ENCODE measurements around the gene KLHL22. TPM values are rescaled to one million over a fixed set of nuclear protein-coding genes. Genes with fewer than 3 reads are reported as not detected.

Gene KLHL22
- total RNA-seq, 1 donor: 29.6 TPM

GRCh38 chr22:20523086-20523983, 27.7 kb upstream of the KLHL22 start:
- TF ChIP-seq, protein P1, sequence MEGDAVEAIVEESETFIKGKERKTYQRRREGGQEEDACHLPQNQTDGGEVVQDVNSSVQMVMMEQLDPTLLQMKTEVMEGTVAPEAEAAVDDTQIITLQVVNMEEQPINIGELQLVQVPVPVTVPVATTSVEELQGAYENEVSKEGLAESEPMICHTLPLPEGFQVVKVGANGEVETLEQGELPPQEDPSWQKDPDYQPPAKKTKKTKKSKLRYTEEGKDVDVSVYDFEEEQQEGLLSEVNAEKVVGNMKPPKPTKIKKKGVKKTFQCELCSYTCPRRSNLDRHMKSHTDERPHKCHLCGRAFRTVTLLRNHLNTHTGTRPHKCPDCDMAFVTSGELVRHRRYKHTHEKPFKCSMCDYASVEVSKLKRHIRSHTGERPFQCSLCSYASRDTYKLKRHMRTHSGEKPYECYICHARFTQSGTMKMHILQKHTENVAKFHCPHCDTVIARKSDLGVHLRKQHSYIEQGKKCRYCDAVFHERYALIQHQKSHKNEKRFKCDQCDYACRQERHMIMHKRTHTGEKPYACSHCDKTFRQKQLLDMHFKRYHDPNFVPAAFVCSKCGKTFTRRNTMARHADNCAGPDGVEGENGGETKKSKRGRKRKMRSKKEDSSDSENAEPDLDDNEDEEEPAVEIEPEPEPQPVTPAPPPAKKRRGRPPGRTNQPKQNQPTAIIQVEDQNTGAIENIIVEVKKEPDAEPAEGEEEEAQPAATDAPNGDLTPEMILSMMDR (IDR thresholded peaks at IDR 0.05; ENCODE audit: insufficient read depth, low read length): no peak
- peak; percentile 59 for DNase-seq (ENCODE audit: low read depth)
- no peak overlapping the region for H3K4me3 ChIP-seq (ENCODE audit: low read depth, low read length)

DNA sequence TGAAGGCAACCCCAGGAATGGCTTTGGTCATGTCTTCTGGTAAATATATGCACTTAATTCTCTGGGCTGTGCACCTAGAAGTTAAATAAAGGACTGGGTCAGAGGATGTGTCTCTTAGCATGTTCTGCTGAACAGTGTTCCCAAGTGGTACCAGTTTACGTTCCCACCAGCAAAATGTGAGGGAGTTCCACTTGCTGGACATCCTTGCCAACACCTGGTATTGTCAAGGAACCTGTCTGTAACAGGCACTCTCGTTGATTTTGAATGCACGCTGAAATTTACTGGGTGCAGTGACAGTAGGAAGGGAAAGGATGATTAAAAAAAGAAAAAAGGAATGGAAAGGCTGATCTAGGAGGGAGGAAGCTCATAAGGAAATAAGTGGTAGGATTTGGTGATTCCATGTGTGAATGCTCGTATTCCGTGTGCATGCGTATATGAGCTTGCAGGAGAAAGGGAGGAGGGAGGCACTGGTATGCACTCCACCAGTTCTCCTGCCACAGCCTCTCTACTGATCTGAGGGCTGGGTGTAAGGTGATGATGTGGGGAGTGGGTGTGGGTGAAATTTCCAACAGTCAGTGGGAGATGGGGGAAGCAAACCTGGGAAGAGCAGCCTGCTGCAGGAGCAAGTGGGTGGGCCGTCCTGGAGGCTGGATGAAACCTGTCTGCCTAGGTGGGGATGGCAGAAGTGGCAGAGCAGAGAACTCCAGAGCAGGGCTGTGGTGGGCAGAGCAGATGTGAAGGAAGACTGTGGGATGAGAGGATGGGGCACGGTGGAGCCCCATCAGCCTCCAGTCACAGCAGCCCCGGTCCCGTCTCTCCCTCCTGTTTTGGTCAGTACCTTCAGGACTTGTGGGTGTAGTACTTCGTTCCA, 26.8 kb upstream of the KLHL22 start:
- TF ChIP-seq, protein P1 (IDR thresholded peaks at IDR 0.05; ENCODE audit: insufficient read depth, low read length): no peak

DNA sequence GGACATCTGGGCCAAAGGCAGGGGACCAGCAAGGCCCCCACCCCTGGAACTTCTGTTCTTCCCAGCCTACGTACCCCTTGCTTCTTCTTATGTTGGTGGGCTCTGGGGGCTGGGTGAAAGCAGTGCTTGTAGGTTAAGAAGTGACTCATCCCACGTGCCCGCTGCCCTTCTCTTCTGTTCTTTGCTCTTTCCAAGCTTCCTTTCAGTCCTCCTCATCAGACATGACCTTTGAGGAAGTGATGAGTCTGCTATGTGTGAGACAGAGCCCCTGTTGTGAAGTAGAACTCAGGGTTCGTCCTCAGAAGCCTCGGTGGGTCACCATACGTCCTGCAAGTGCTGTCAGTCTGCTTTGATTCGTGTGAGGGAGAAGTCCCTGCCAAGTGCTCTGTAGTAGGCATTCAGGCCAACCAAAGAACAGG, 24.5 kb upstream of the KLHL22 start:
- no peak overlapping the region for H3K4me3 ChIP-seq (ENCODE audit: low read depth, low read length)
- TF ChIP-seq, protein P1 (IDR thresholded peaks at IDR 0.05; ENCODE audit: insufficient read depth, low read length): no peak
- no peak for DNase-seq (ENCODE audit: low read depth)

More for the DNA sequence above, 26.8 kb upstream of the KLHL22 start:
- no peak overlapping the region for H3K4me3 ChIP-seq (ENCODE audit: low read depth, low read length)
- no peak for DNase-seq (ENCODE audit: low read depth)

DNA sequence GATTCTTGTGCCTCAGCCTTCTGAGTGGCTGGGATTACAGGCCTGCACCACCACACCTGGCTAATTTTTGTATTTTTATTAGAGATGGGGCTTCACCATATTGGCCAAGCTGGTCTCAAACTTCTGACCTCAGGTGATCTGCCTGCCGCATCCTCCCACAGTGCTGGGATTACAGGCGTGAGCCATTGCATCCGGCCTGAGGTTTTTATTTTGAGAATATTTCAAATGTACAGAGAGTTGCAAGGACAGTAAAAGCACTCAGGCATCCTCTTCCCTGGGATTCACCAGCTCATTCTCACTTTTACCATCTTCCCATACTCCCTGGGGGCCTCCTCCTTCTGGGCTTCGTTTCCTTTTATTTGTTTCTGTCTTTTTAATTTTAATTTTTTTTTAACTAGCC, 24.0 kb upstream of the KLHL22 start:
- no peak for DNase-seq (ENCODE audit: low read depth)
- H3K4me3 ChIP-seq (ENCODE audit: low read depth, low read length): no peak overlapping the region
- TF ChIP-seq, protein P1 (IDR thresholded peaks at IDR 0.05; ENCODE audit: insufficient read depth, low read length): no peak

- TF ChIP-seq, protein P1 (IDR thresholded peaks at IDR 0.05; ENCODE audit: insufficient read depth, low read length): no peak
- H3K4me3 ChIP-seq (ENCODE audit: low read depth, low read length): no peak overlapping the region
- DNase-seq (ENCODE audit: low read depth): no peak
Observed at GRCh38 chr22:20517841-20518592, 22.4 kb upstream of the KLHL22 start.

DNA sequence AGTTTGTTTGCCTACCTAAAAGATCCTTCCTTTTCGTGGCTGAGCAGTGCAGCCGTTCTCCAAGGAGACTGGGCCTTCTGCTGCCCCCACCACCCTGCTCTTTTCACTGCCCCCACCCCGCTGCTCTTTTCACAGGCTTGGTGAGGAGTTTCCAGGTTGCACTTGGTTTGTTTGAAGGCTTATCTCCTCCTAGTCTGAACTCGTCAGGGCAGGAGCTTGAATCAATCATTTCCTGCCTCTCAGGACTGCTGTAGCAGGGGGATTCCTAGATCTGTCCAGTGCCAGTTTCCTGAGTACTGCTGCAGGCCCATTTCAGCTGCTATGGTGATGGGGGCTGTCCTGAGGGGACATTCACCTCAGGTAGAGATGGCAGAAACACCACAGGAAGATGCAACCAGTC, 21.8 kb upstream of the KLHL22 start:
- TF ChIP-seq, protein P1 (IDR thresholded peaks at IDR 0.05; ENCODE audit: insufficient read depth, low read length): no peak
- H3K4me3 ChIP-seq (ENCODE audit: low read depth, low read length): no peak overlapping the region
- no peak for DNase-seq (ENCODE audit: low read depth)
